Hindlimb muscle (tissue), 1 donor: ENCODE results near the gene COQ5. TPM values are rescaled to one million over a fixed set of nuclear protein-coding genes. Genes with fewer than 3 reads are reported as not detected.

Source experiments
- DNase-seq: peaks from one replicate; pipeline ENCODE4 v3.0.0-alpha.2; 2013
- polyA plus RNA-seq: library from polyadenylated mRNA; unstranded; fragments of 120-200 nt; gene quantifications from one replicate; pipeline ENCODE4 v1.2.1, GENCODE V29; 2013; ENCODE audit not compliant: insufficient read length

The COQ5 gene
- polyA plus RNA-seq, 1 donor: 38.3 TPM

DNA sequence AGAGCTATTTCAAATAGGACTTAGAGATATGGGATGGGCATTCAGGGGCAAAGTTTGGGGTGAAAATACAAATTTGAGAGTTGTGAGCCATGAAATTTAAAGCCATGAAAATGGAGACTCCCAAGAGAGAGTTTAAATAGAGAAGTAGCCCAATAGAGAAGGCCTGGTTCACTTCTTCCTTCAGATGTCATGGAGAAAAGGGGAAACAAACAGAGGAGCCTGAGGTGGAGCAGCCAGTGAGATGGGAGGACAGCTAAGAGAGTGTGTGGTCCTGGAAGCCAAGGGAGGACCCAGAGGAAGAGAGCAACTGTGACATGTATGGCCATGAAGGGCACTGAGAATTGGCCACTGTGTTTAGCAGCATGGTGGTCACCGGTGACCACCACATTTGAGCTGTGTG, 45.3 kb downstream of the COQ5 start:
- DNase-seq: no peak

GRCh38 chr12:120481022-120481767, 47.8 kb downstream of the COQ5 start:
- no peak for DNase-seq

- DNase-seq: no peak
These were observed 48.7 kb downstream of the COQ5 start for GRCh38 chr12:120480211-120480610.

DNA sequence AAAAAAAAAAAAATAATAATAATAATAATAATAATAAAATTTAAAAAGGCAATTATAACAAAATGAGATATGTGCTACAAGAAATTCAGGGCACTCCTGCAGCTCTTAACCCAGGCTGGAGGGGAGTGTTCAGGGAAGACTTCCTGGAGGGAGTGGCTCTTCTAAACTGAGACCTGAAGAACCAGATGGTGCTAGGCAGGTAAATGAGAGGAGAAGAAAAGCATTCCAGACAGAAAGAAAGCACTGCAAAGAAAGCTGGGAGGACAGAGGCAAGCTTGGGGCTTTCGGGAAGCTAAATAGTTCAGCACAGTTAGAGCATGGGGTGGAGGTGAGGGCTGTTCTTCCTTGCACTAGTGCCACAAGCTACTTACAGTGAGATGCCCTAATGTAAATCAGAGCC, 49.5 kb downstream of the COQ5 start:
- DNase-seq: no peak

GRCh38 chr12:120475643-120476042, 53.3 kb downstream of the COQ5 start:
- no peak for DNase-seq

DNA sequence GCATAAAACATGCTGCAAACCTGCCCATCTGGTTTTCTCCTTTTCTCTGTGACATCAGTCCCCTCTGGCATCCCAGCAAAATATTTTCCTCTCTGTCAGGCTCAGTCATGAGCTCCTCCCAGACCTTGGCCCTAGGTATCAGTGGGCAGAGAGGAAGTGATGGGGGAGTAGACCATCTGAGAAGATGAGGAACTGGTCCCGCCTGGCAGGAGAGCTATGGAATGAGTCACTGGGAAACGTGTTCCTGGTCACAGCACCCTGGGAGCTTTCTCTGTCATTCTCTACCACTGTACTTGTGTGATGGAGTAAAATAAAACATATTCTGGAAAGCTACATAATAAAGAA, 54.4 kb downstream of the COQ5 start:
- peak; percentile 38 for DNase-seq

DNA sequence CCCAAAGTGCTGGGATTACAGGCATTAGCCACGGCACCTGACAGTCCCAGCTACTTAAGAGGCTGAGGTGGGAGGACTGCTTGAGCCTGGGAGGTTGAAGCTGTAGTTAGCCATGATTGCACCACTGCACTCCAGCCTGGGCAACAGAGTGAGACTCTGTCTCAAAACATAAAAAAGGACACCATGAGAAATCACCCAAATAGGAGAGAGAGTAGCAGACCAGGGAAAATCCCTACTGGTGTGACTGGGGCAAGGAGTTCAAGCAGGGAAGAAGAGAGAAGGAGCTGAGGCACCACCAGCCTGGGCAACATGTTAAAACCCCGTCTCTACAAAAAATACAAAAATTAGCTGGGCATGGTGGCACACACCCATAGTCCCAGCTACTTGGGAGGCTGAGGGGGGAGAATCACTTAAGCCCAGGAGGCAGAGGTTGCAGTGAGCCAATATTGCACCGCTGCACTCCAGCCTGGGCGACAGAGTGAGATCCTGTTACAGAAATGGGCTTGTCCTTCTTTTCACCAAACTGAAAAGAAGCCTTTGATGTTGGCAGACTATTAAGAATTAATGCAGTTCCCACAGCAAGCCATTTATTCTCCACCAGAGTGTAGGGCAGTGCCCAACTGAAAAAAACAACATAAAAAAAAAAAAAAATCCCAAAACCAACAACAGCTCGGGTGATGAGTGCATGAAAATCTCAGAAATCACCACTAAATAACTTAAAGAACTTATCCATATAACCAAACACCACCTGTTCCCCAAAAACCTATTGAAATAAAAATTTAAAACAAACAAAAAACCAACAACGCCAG, 54.9 kb downstream of the COQ5 start:
- no peak for DNase-seq

- DNase-seq: no peak
These were observed 56.4 kb downstream of the COQ5 start for GRCh38 chr12:120472521-120472920.

DNA sequence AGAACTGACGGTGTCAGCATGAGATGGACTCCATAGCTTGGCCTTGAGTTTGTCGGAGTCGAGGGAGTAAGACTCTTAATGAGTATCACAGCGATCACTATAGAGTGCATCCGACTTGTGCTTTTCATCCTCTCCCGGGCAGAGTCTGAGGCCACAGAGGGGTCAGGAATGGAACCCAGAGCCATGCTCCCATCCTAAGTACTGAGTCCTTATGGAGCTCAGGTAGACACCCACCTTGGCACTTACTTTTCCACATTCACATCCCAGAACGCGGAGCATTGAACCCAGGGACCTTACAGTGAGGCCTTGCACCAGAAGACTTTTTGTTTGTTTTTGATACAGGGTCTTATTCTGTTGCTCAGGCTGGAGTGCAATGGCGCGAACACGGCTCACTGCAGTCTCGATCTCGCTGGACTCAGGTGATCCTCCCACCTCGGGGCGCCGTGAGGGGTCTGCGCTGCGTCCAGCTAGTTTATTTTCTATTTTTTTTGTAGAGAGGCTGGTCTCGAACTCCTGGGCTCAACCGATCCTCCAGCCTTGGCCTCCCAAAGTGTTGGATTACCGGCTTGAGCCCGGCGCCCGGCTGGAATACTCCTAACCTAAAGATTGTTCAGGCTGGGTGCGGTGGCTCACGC, 58.7 kb downstream of the COQ5 start:
- peak; percentile 32 for DNase-seq

DNA sequence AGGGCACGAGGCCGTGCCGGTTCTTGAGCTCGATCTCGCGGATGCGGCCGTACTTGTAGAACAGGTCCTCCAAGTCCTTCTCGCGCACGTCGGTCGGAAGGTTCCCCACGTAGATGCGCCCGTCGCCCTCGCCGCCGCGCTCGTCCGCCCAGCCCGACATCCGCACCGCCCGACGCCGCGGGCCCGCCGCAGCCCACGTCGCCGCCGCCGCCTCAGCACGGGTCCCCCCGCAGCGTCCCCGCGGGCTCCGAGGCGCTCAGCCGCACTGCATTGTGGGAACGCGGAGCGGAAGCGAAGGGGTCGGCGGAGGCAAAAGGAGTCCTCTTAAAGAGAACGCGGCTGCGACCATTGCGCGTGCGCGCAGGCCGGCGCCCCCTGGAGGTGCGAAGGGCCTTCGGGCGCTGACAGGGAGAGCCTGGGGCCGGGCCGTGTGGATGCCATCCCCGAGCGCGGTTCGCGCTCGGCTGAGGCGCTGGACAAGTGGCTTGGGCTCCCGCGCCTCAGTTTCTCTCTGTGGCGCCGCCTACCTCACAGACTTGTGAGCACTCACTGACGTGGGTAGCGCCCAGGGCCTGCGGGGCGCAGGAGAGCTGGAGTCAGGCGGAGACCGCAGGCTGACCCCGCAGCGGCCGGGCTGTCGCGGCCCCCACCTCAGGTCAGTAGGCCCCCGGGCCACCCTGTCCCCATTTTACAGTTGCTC, 59.4 kb downstream of the COQ5 start, which contains the start of gene SRSF9:
Gene SRSF9 (minus strand): TSS at position 299 of the 700 bp plus-strand sequence. CDS start 139 bp downstream, at position 160.
- DNase-seq: peak; percentile 99

DNA sequence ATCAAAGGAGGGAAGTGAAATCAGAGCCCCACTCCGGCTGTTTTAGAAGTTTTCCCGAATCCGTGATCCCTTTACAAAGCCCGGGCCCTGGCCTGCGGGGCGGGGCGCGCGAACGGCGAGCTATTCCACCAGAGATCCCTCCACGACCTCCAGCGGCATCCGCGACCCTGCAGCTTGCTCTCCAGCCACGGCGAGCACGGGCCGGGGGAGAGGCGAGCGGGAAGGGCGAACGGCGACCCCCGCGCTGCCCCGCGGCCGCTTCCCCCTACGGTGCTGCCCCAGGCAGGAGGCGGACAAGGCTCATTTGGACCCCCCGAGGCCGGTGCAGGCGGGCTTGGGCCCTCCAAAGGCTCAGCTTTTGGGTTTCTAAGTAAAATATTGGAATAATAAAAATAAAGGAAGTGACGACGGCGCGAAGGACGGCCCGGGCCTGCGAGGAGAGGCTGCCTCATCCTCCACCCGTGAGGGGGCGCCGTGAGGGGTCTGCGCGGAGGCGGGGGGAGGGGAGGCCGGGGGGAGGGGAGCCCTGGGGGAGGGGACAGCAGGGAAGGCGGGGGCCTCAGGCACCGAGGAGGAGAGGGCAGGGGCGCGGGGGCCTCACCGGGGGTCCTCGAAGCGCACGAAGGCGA, 60.0 kb downstream of the COQ5 start:
- peak; percentile 63 for DNase-seq

GRCh38 chr12:120468325-120468820, 60.6 kb downstream of the COQ5 start:
- DNase-seq: no peak

- DNase-seq: no peak
These were observed 61.5 kb downstream of the COQ5 start for GRCh38 chr12:120467439-120467838.

DNA sequence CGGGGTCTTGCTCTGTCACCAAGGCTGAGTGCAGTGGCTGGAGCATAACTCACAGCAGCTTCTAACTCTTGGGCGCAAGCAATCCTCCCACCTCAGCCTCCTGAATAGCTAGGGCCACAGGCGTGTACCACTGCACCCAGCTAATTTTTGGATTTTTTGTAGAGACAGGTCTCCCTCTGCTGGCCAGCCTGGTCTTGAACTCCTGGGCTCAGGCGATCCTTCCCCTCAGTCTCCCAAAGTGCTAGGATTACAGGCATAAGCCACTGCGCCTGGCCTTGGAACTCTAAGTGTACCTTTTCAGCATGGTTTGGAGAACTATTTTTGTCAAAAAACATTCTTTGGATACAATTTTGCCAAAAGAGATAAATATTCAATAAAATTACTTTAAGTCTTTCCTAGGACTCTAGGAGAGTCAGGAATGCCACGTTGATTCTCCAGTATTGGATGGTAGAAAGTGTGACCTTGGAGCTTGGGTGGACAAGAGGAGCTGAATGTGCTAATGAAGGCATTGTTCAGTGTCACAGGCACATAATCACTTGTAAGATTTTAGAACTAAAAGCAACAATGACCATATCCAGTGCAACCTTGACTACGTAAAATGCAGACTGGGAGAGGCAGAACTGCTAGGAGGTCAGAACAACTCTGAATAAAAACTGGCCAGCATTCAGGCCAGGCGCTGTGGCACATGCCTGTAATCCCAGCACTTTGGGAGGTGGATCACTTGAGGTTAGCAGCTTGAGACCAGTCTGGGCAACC, 62.2 kb downstream of the COQ5 start:
- DNase-seq: peak; percentile 39

GRCh38 chr12:120465756-120466155, 63.2 kb downstream of the COQ5 start:
- DNase-seq: no peak

- DNase-seq: no peak
These were observed 65.2 kb downstream of the COQ5 start for GRCh38 chr12:120463712-120464111.

- no peak for DNase-seq
These were observed 66.8 kb downstream of the COQ5 start for GRCh38 chr12:120462099-120462640.

GRCh38 chr12:120460157-120460556, 68.8 kb downstream of the COQ5 start:
- DNase-seq: no peak

DNA sequence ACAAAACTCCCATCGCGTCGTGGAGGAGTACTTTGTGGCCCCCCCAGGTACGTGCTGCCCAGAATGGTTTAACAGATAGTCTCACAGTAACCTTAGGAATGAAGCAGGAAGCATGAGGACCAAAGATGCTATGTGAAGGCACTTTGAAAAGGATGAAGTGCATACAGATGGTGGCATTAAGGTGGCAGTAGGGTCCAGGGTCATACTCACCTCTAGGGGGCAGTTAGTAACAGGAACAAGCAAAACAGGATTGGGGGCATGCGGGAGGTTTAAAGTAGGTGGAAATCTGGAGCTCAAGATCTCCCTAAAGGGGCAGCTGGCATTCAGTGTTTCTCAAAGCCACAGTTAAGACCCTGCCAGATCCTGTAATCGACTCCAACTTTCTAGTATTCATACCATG, 71.8 kb downstream of the COQ5 start:
- DNase-seq: no peak

DNA sequence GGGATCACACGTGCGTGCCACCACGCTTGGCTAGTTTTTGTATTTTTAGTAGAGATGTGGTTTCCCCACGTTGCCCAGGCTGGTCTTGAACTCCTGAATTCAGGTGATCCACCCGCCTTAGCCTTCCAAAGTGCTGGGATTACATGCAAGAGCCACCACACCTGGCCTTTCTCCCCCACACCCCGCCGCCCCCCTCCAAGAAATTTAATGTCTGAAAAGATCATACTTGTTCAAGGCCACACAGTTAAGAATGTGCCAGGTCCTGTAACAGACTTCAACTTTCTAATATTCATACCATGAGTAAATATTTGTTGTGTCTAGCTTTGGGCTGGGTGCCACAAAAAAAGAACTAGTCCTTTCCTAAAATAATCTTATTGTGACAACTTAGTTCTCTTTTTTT, 73.7 kb downstream of the COQ5 start:
- DNase-seq: no peak

DNA sequence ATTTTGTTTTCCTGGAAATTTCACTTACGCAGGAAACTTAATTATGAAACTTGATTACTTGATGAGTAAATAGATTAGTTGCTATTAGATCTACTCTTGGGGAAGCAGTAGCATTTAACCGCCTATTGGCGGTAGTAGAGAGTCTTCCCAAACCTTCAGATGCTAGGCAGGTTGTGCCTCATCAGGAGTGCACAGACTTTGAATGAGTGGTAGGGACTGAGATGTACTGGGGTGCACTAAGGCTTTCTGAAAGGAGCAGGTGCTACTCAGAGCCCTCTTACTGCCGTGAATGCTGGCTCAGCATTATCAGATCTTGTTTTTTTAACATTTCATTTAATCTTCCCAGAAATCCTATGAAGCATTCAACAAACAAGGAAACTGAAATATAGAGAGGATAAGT, 75.0 kb downstream of the COQ5 start:
- no peak for DNase-seq
